GM21360 (cell line): Measurements from ENCODE around the gene SLC22A12.

Source experiments
- ATAC-seq: cut with Tn5 transposase; IDR thresholded peaks from one replicate; pipeline ENCODE4 v1.9.1; 2021; ENCODE audit warnings: mild to moderate bottlenecking, moderate library complexity; ENCODE audit not compliant: unreplicated experiment

Gene SLC22A12

GRCh38 chr11:64562723-64563351 is 28.2 kb upstream of the SLC22A12 start:
- no peak for ATAC-seq

- ATAC-seq, result no peak
These were observed 27.1 kb upstream of the SLC22A12 start for GRCh38 chr11:64563966-64564365.

- ATAC-seq, result no peak
These were observed 26.6 kb upstream of the SLC22A12 start for GRCh38 chr11:64564419-64564818.

DNA sequence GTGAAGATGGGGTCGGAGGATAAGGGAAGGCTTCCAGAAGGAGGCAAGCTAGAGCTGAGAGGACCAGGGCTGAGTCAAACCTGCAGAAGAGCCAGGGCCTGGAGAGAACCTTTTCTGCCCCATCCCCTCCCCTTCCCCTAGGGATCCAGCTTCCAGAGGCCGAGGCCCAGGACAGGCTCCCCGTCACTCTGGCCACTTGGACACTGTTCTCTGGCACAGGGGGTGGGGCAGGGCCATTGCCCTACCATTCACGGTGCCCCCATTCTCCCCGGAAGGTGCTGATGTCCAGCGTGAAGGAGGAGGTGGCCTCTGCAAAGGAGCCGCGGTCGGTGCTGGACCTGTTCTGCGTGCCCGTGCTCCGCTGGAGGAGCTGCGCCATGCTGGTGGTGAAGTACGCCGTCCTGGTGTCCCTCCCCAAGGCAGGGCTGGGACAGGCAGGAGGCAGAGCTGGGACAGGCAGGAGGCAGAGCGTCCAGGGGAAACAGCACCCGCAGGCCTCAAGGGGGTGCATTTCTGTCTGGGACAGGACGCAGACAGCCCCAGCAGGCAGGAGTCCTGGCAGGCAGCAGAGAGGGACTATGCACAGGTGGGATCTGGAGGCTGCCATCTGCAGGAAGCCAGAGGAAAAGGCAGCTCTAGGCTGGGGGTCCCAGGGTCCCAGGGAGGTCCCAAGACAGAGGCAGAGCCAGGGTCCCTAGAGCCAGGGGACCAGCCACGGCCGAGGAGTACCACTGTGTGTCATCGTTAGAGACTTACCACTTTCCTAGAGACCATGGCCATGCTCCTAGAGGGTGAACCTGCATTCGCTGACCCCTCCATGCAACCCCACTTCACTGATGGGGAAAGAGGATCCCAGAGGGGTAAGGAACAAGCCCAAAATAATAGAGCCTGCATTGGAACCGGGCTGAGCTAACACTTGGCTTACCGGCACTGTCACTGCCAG is 25.8 kb upstream of the SLC22A12 start:
- no peak for ATAC-seq

GRCh38 chr11:64566042-64566914 is 24.7 kb upstream of the SLC22A12 start:
- no peak for ATAC-seq

DNA sequence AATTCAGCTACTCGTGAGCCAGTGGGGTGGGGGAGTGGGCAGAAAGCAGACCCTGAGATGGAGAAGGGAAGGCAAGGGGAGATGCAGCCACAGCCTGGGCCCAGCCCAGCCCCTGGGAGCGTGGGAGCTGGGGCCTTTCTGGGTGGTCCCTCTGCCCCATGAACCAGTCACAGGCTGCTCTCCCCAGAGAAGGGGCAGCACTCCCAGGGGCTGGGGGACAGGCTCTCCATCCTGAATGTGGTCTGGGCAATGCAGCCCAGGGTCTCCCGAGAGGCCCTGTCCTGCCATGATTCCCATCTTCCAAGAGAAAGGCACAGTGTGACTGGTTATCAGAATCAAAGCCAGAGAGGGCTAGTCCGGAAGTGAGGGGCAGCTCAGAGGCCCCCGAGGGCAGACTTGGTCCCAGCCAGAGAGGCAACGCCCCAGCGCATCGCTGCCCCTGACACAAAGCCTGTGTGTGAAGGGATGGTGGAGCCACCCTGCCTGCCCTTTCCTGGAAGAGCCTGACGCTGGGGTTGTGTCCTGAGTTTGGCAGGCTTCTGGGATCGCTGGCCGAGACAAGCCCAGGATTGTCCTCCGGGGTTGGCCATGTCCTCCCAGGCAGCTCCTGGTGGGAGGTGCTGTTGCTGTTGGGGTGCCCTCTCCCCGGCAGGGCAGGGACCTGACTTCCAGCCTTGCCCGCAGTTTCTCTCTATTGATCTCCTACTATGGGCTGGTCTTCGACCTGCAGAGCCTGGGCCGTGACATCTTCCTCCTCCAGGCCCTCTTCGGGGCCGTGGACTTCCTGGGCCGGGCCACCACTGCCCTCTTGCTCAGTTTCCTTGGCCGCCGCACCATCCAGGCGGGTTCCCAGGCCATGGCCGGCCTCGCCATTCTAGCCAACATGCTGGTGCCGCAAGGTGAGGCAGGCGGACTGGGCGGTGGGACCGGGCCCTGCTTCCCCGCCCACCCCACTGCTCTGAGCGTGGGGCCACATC is 23.8 kb upstream of the SLC22A12 start:
- ATAC-seq, result no peak

- no peak for ATAC-seq
These were observed 22.9 kb upstream of the SLC22A12 start for GRCh38 chr11:64568041-64568571.

- ATAC-seq, result no peak
These were observed 22.4 kb upstream of the SLC22A12 start for GRCh38 chr11:64568584-64569140.

- ATAC-seq, result no peak
These were observed 21.6 kb upstream of the SLC22A12 start for GRCh38 chr11:64569300-64569970.

DNA sequence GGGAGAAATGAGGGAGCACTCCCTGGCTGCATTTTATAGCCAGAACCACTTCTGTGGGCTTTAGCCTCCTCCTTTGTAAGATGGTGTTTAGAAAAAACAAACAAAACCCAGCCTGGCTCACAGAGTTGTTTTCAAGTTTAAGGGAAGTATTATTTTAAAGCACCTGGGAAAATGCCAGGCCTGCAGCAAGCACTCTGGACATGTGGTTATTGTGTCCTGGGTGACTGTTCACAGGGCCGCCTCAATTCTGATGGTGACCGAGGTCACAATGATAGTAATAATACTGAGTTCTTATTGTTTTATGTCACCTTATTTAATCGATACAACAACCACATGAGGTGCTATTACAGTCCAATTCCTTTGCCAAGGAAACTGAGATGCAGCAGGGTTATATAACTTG is 20.7 kb upstream of the SLC22A12 start:
- ATAC-seq, result no peak

DNA sequence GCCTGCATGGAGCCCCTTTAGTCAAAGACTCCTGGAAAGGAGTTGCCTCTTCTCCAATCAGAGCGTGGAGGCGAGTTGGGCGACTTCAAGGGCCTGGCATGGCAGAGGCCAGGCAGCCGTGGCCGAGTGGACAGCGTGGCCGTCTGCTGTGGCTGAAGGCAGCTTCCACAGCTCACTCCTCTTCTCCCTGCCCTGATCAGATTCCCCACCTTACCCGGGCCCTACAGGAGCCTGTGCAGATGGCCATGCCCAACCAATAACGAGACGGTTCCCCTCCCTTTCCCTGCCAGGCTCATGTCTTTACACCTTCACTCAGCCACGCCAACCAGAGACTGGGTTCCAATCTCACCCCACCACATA is 20.0 kb upstream of the SLC22A12 start:
- no peak for ATAC-seq

DNA sequence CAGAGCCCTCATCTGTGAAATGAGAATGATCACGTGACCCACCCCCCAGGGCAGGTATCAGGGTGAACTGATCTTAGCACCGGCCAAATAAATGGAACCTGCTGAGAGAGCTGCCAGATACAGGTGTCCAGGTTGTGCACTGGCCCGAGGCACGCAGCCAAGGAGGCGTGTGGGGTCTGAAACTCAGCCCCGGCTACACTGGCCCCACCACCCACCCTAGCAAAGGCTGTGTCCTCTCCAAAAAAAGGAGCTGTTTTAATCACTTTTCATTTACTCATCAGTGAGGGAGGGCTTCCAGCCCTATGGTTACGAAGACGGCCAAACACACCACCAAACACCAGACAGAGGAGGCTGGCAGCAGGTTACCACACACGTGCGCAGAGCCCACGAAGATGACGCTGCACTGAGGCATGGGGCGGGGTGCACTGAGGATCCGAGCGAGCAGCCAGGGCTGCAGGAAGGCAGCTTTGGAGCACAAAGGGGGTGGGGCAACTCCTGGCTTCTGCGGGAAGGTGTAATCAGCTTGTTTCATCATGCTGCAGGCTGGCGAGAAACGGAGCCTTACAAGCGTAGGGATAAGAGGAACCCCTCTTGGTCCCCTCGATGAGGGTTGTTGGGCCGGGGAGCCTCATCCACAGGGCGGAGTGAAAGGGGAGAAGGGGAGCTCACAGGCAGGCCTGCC is 19.5 kb upstream of the SLC22A12 start:
- ATAC-seq, result no peak

- no peak for ATAC-seq
These were observed 18.9 kb upstream of the SLC22A12 start for GRCh38 chr11:64572143-64572542.

GRCh38 chr11:64577202-64577601 is 13.8 kb upstream of the SLC22A12 start:
- no peak for ATAC-seq

GRCh38 chr11:64580412-64580811 is 10.6 kb upstream of the SLC22A12 start:
- ATAC-seq, result no peak

GRCh38 chr11:64581057-64581523 is 9.9 kb upstream of the SLC22A12 start:
- ATAC-seq, result no peak

GRCh38 chr11:64582885-64583284 is 8.1 kb upstream of the SLC22A12 start:
- no peak for ATAC-seq
